ENCODE results near the gene USP53. TPM values are rescaled to one million over a fixed set of nuclear protein-coding genes. Genes with fewer than 3 reads are reported as not detected.

Gene USP53
- total RNA-seq, 1 donor from 2014 or later, result 26.6 TPM

GRCh38 chr4:119229908-119230687, 17.6 kb downstream of the USP53 start:
- DNase-seq (ENCODE audit: low read depth) (no peak), FAIRE-seq (peak; percentile 18)
- Histone ChIP-seq H3K27me3 (ENCODE audit: control insufficient read depth, insufficient read depth, low read length) (no peaks in the 10 kb centered on the region), H3K36me3 (ENCODE audit: control insufficient read depth, insufficient read depth, low read length) (peaks cover 4% of the 10 kb centered on the region), H3K4me3 (ENCODE audit: low read depth, low read length) (no peak overlapping the region)
- no peak for TF ChIP-seq CTCF (IDR thresholded peaks at IDR 0.05; ENCODE audit: insufficient read depth, low read length, severe bottlenecking)

DNA sequence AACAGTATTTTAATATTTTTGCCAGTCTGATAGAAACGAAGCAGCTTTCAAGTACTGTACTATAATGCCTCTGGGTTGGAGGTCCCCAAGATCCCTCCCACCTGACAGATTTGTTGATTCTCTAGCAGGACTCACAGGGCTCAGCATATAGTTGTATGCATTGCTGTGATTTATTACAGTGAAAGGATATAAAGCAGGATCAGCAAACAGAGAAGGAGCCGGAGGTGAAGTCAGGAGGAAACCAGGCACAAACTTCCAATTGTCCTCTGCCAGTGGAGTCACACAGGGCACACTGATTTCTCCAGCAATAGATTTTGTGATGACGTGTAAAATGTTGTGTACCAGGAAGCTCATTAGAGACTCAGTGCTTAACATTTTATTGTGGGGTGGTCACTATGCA, 19.0 kb downstream of the USP53 start:
- Histone ChIP-seq H3K4me3 (ENCODE audit: low read depth, low read length) (no peak overlapping the region), H3K36me3 (ENCODE audit: control insufficient read depth, insufficient read depth, low read length) (peaks cover 5% of the 10 kb centered on the region), H3K27me3 (ENCODE audit: control insufficient read depth, insufficient read depth, low read length) (no peaks in the 10 kb centered on the region)
- no peak for TF ChIP-seq CTCF (IDR thresholded peaks at IDR 0.05; ENCODE audit: insufficient read depth, low read length, severe bottlenecking)
- DNase-seq (ENCODE audit: low read depth), result no peak
- FAIRE-seq, result no peak

- no peak for TF ChIP-seq CTCF (IDR thresholded peaks at IDR 0.05; ENCODE audit: insufficient read depth, low read length, severe bottlenecking)
- no peak overlapping the region for H3K4me3 ChIP-seq (ENCODE audit: low read depth, low read length)
- no peak for FAIRE-seq
- no peak for DNase-seq (ENCODE audit: low read depth)
- peaks cover 5% of the 10 kb centered on the region for H3K36me3 ChIP-seq (ENCODE audit: control insufficient read depth, insufficient read depth, low read length)
- H3K27me3 ChIP-seq (ENCODE audit: control insufficient read depth, insufficient read depth, low read length), result no peaks in the 10 kb centered on the region
Measured at GRCh38 chr4:119232286-119232685, 19.8 kb downstream of the USP53 start.

GRCh38 chr4:119233191-119233590, 20.7 kb downstream of the USP53 start:
- FAIRE-seq, result no peak

DNA sequence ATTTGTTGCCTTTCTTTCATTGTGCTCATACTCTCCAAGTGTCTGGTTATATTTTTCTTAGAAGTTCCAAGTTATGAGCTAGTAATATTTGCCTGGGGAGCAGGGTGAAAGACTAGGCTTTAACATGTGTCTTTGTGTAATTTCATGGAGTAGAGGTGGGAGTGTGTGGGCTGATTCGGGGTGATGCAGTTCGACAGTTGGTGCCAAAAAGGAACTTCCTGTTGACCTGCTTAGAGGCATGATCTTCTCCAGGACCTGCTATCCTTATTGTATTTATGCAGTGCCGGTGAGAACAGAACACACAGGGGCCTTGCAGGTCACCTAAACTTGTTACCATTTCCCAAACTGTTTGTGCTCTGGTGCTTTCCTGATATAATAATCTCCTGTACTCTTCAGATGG, 21.2 kb downstream of the USP53 start:
- H3K27me3 ChIP-seq (ENCODE audit: control insufficient read depth, insufficient read depth, low read length), result no peaks in the 10 kb centered on the region
- H3K4me3 ChIP-seq (ENCODE audit: low read depth, low read length), result no peak overlapping the region
- FAIRE-seq, result no peak
- no peak for TF ChIP-seq CTCF (IDR thresholded peaks at IDR 0.05; ENCODE audit: insufficient read depth, low read length, severe bottlenecking)
- H3K36me3 ChIP-seq (ENCODE audit: control insufficient read depth, insufficient read depth, low read length), result peaks cover 5% of the 10 kb centered on the region
- DNase-seq (ENCODE audit: low read depth), result no peak

More at GRCh38 chr4:119233191-119233590, 20.7 kb downstream of the USP53 start:
- no peak overlapping the region for H3K4me3 ChIP-seq (ENCODE audit: low read depth, low read length)
- H3K36me3 ChIP-seq (ENCODE audit: control insufficient read depth, insufficient read depth, low read length), result peaks cover 5% of the 10 kb centered on the region
- no peak for DNase-seq (ENCODE audit: low read depth)
- no peaks in the 10 kb centered on the region for H3K27me3 ChIP-seq (ENCODE audit: control insufficient read depth, insufficient read depth, low read length)
- TF ChIP-seq CTCF (IDR thresholded peaks at IDR 0.05; ENCODE audit: insufficient read depth, low read length, severe bottlenecking), result no peak

DNA sequence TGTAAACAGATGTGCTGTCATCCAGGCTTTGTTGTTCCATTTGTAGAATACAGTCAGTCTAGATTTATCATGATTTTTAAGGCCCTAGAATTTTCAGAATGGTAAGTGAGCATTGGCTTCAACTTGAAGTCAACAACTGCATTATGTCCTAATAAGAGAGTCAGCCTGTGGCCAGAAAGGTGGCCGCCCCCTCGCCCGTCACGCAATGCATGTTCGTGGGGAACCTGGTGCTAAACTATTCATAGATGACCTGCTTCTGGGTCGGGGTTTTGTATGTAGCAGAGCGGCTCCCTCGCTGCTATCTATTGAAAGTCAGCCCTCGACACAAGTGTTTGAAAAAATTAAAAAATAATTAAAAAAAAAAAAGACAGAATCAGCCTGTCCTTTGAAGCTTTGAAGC, 24.7 kb downstream of the USP53 start:
- no peak for DNase-seq (ENCODE audit: low read depth)
- Histone ChIP-seq H3K27me3 (ENCODE audit: control insufficient read depth, insufficient read depth, low read length) (no peaks in the 10 kb centered on the region), H3K36me3 (ENCODE audit: control insufficient read depth, insufficient read depth, low read length) (peaks cover 5% of the 10 kb centered on the region), H3K4me3 (ENCODE audit: low read depth, low read length) (no peak overlapping the region)
- FAIRE-seq, result no peak
- no peak for TF ChIP-seq CTCF (IDR thresholded peaks at IDR 0.05; ENCODE audit: insufficient read depth, low read length, severe bottlenecking)

Measured in bronchial epithelial cell (primary cell).